T1000 (cell line): ENCODE data around the gene HIKESHI.
"Not testable (repeated sequence)": the region's sequence is repeated elsewhere in the genome, so short reads cannot be mapped to it uniquely, and the experiment has no call there.

Experiments
- DNase-seq: peaks from one replicate; lab custom pipeline; 2025; ENCODE audit warnings: mixed read lengths; lab: John Stamatoyannopoulos, UW

The HIKESHI gene

DNA sequence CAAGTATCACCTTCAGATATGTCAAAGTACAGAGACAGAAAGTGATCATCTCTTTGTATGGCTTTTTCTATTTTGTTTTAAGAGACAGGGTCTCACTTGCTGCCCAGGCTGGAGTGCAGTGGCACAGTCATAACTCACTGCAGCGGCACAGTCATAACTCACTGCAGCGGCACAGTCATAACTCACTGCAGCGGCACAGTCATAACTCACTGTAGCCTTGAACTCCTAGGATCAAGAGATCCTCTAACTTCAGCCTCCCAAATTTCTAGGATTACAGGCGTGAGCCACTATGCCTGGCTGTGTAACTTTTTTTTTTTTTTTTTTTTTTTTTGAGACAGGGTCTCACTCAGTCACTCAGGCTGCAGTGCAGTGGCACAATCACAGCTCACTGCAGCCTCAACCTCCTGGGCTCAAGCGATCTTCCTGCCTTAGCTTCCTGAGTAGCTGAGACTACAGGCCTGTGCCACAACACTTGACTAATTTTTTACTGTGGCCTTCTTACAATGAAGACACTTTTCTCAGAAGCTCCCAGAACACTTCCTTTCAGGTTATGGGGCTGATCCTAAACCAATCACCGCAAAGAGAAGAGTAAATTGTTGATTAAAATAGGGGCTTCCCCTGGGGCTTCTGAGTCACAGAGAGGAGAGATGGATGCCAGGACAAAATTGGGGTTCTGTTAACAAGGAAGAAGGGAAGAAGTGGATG, 9.0 kb upstream of the HIKESHI start:
- DNase-seq = no peak

DNA sequence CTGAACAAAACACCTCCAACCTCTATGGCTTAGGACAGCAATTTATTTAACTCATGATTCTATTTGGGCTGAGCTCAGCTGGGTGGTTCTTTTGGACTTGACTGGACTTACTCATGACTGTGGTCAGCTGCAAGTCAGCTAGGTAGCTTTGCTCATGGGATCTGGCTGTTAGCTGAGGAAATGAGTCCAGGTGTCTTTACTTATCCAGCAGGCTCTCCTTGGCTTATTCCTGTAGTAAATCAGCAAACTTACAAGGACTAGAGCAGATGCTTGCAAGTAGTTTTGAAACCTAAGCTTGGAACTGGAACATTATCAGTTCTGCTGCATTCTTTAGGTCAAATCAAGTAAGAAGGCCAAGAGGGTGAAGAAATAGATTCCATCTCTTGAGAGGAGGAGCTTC, 8.0 kb upstream of the HIKESHI start:
- DNase-seq = no peak

GRCh38 chr11:86301742-86302091, 323 bp upstream of the HIKESHI start:
- DNase-seq = no peak

GRCh38 chr11:86303257-86303656, 1.2 kb downstream of the HIKESHI start:
- DNase-seq = no peak

DNA sequence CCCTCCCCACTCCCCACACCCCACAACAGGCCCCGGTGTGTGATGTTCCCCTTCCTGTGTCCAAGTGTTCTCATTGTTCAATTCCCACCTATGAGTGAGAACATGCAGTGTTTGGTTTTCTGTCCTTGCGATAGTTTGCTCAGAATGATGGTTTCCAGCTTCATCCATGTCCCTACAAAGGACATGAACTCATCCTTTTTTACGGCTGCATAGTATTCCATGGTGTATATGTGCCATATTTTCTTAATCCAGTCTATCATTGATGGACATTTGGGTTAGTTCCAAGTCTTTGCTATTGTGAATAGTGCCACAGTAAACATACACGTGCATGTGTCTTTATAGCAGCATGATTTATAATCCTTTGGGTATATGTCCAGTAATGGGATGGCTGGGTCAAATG, 6.7 kb downstream of the HIKESHI start:
- DNase-seq = not testable (repeated sequence)

DNA sequence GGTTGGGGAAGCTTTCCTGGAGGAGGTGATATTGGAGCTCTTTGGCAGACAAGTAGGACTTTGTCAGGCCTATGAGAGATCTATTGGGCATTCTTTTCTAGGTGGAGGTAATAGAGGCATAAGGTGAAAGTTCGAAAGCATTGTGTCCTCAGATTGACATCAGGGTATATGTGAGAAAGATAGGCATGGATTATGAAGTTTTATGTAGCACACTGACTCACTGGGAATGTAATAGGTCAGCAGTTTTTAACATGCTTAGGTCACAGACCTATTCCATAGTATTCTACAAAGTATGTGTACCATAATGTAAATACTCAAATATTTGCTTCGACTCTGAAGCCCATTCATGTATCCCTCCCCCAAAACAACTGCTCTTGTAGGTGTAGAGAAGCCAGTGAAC, 11.8 kb downstream of the HIKESHI start:
- DNase-seq = no peak

DNA sequence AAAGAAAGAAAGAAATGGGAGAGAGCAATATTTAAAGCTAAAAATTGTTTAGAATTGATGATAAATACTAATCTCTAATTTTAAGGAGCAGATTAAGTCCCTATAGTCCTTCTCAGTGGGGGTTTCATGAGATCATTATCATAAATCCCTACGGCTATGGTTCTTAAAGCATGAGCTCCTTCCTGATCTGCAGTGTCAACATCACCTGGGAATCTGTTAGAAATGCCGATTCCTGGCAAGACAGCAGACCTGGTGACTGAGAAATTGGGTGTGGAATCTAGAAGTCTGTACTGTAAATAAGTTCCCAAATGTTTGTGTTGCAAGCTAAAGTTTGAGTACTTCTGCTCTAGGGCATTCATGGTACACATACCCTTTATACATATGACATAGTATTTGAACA, 12.6 kb downstream of the HIKESHI start:
- DNase-seq = no peak

DNA sequence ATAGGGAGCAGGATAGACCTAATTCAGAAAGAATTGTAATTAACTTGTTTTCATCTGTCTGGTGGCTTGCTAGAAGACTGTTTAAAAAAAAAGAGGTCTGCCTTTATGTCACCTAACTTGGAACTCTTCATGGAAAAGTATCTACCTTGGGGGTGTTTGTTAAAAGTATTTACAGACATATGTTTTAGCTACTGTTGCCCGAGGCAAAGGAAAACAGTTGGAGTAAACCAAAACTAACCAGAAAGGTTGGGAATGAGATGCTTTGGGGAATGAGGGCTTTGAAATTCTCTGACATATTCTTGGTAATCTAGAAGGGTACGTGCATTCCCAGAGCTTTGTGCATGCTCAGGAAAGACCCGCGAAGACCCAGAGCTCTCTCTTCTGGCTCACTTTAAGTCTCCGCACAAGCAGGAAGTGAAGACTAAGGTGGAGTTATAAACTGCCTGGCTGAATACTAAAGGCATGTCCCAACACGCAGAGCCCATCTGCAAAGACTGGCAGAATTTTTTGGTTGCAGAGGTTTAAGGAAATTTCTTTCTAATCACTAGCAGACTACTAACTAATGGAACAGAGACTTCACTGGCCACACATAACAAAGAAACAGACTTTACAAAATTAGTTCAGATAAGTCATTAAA, 33.2 kb downstream of the HIKESHI start:
- no peak for DNase-seq

GRCh38 chr11:86337227-86337626, 35.2 kb downstream of the HIKESHI start:
- no peak for DNase-seq

DNA sequence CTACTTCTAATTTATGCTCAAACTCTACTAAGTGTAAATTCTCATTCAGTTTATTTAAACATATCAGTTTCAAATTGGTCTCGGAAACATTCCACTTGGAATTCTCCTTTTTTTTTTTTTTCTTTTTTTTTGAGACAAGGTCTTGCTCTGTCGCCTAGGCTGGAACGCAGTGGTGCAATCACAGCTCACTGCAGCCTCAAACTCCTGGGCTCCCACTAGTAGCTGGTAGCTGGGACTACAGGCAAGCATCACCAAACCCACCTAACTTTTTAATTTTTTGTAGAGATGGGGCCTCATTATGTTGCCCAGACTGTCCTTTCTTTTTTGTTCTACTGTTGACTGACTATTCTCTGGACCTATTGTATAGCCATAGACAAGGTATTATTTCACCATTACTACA, 39.3 kb downstream of the HIKESHI start:
- DNase-seq = no peak

DNA sequence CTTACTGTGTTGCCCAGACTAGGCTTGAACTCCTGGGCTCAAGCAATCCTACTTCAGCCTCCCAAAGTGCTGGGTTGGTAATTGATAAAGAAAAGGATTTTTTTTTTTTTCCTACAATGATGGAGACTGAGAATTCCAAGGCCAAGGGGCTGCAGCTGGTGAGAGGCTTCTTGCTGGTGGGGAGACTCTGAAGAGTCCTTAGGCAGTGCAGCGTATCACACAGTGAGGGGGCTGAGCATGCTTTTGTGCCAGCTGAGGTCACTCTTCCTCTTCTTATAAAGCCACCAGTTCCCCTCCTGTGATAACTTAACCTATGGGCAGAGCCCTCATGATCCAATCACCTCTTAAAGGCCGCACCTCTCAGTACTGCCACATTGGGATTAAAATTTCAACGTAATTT, 44.5 kb downstream of the HIKESHI start:
- DNase-seq = no peak

DNA sequence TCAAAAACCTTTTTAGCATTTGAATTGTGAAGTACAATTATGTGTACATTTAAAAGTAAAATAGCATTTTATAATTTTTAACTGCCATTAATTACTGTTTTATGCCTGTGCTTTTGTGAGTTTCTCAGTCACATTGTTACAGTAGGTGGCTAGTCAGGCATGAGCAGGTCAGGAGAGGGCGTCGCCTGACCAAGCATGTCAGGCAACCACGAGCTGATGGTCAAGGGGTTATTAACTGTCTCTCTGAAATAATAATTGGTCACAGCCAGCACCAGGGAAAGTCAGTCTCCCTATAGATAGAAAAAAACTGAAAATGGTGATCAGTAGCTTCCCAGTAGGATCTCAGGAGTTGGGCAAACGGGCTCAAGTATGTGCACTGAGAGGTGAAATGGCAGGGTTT, 53.2 kb downstream of the HIKESHI start:
- DNase-seq = no peak

DNA sequence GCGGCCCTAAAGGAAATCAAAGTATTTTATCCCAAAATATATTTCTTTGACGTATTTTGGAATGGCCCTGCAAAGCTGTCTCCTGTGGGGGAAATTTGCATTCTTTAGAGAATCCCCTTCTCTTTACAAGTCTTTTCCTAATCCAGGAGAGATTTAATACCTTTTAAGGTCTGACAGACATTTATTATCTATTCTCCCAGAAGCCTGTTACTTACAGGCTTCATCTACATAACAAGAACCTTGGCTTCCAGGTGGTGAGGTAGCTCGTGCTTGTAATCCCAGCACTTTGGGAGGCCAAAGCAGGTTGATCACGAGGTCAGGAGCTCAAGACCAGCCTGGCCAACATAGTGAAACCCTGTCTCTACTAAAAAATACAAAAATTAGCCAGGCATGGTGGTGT, 55.4 kb downstream of the HIKESHI start:
- DNase-seq = not testable (repeated sequence)

DNA sequence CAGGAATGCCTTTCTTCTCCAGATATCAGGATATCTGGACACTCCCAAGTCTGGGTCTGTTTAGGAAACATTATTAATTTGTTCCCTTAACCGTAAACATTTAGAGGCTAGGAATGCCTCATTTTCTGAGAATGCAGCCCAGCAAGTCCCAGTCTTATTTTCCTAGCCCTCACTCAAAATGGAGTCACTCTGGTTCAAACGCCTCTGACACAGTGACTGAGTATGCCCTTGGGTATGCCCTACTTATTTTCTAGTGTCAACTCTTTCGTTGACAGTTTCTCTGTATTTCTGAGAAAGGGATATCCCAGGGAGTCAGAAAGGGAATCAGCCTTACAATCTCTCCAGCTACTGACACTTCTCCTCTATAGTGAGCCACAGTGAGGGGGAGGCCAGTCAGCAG, 56.7 kb downstream of the HIKESHI start:
- DNase-seq = no peak

DNA sequence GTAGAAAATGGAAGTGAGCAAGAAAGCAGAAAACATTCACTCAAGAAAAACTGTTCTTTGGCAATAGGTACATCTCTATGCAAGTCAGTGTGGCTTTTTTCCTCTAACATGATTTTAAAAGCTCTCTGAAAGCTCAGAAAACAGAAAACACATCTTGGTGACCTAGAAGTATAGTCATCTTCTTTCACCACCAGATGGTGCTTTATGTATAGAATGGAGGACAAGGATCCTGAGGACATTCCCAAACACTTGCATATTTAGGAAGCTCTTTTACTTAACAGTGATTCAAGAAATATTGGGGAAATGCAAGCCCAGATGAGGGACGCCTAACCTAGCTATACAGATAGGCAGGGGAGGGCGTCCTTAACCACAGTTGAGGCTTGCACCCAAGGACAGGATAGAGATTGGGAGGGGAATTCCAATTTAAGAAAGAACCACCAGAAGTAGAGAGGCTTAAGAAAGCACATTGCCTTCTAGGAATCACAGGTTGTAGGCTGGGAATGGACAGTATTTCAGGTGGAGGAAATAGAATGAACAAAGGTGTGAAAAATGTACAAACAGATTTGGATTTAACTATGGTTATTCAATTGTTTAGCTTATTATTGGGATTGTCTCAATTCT, 58.8 kb downstream of the HIKESHI start:
- DNase-seq = no peak

GRCh38 chr11:86363424-86363823, 61.4 kb downstream of the HIKESHI start:
- DNase-seq = no peak

DNA sequence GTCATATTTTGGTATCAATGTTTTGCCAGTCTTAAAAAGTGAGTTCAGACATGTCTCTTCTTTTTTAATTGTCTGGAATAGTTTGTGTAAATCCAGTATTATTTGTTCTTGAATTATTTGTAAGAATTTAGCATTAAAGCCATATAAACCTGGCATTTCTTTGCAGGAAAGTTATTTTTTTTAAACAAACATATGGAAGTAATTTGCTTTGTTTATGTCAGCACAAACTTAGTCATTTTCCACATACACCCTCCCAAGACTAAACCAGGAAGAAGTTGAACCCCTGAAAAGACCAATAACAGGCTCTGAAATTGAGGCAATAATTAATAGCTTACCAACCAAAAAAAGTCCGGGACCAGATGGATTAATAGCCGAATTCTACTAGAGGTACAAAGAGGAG, 63.5 kb downstream of the HIKESHI start:
- no peak for DNase-seq

DNA sequence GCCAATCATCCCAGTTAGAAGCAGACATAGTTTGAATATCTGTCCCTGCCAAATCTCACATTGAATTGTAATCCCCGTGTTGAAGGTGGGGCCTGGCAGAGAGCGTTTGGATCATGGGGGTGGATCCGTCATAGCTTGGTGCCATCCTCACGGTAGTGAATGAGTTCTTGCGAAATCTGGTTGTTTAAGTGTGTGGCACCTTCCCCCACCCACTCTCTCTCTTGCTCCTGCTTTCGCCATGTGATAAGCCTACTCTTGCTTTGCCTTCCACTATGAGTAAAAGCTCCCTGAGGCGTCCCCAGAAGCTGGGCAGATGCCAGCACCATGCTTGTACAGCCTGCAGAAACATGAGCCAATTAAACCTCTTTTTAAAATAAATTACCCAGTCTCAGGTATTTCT, 67.6 kb downstream of the HIKESHI start:
- DNase-seq = no peak

DNA sequence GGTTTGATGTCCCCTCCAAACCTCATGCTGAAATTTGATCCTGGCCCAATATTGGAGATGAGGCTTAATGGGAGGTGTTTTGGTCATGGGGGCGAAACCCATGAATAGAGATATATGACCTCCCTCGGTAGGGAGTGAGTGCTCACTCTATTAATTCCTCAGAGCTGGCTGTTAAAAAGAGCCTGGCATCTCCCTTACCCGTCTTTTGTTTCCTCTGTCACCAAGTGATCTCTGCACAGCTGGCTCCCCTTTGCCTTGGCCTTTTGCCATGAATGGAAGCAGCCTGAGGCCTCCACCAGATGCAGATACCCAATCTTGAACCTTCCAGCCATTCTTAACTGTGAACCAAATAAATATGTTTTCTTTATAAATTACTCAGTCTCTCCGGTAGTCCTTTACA, 68.1 kb downstream of the HIKESHI start:
- no peak for DNase-seq

GRCh38 chr11:86370922-86371594, 69.0 kb downstream of the HIKESHI start:
- no peak for DNase-seq

- no peak for DNase-seq
Observed at GRCh38 chr11:86372041-86372440, 70.0 kb downstream of the HIKESHI start.

- no peak for DNase-seq
Observed at GRCh38 chr11:86372586-86372985, 70.5 kb downstream of the HIKESHI start.

DNA sequence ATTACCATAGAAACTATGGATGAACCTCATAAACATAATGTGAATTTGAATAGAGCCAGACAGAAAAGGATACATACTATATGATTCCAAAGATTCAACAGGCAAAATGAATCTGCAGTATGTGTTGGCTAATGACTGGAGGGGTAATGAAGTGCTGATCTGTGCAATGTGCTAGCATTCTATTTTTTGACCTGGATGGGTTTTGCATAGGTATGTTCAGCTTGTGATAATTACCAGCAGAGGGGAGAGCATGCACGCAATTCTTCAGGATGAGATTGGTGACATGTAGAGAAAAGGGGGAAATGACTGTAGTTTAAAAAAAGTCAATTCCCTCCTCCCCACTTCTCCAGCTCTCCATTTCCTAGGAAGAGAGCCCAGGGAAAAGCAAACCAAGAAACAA, 72.0 kb downstream of the HIKESHI start:
- DNase-seq = no peak
